Activated T-cell treated with anti-CD3 and anti-CD28 coated beads, Interleukin-2, amount 50 U/mL, for 24 hours (primary cell): Measurements from ENCODE around the gene PDPN.
"Not testable (repeated sequence)": the region's sequence is repeated elsewhere in the genome, so short reads cannot be mapped to it uniquely, and the experiment has no call there.

ENCODE experiments used
- DNase-seq: peaks from one replicate; pipeline ENCODE4 v3.0.0-alpha.2; 2020
- H3K27ac Mint-ChIP-seq: 2 replicates; pipeline ENCODE4 v1.8.0; 2020; ENCODE audit warnings: mild to moderate bottlenecking, mixed read lengths
- H3K27me3 Mint-ChIP-seq: 2 replicates; pipeline ENCODE4 v1.8.0; 2020; ENCODE audit warnings: mixed read lengths
- H3K36me3 Mint-ChIP-seq: 2 replicates; pipeline ENCODE4 v1.8.0; 2020; ENCODE audit warnings: low read depth, mixed read lengths
- H3K4me1 Mint-ChIP-seq: 2 replicates; pipeline ENCODE4 v1.8.0; 2020; ENCODE audit warnings: low read depth, mixed read lengths
- H3K4me3 Mint-ChIP-seq: 2 replicates; pipeline ENCODE4 v1.8.0; 2020; ENCODE audit warnings: mild to moderate bottlenecking, moderate library complexity, mixed read lengths
- H3K9me3 Mint-ChIP-seq: 2 replicates; pipeline ENCODE4 v1.8.0; 2020; ENCODE audit warnings: mixed read lengths

Gene PDPN

GRCh38 chr1:13556224-13556764 lies 27.3 kb upstream of the PDPN start:
- Mint-ChIP-seq H3K27ac (no peak overlapping the region), H3K4me3 (no peak overlapping the region), H3K4me1 (no peaks in the 10 kb centered on the region), H3K36me3 (no peaks in the 10 kb centered on the region), H3K27me3 (peaks cover 4% of the 10 kb centered on the region), H3K9me3 (no peaks in the 10 kb centered on the region)
- no peak for DNase-seq

DNA sequence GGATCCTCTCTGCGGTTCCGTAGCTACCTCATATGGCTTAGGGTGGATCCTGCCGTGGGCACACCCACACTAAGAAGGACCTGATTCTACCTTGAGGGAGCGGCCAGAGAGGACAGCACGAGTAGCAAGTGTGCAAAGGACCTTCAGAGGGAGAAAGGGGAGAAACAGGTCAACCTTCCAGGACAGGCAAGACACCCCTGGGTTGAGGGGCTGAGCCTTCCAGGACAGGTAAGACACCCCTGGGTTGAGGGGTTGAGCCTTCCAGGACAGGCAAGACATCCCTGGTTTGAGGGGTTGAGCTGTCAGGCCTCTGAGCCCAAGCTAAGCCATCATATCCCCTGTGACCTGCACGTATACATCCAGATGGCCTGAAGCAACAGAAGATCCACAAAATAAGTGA lies 23.1 kb upstream of the PDPN start:
- Mint-ChIP-seq H3K4me3 (no peak overlapping the region), H3K27ac (no peak overlapping the region), H3K4me1 (no peaks in the 10 kb centered on the region), H3K27me3 (peaks cover 4% of the 10 kb centered on the region), H3K36me3 (no peaks in the 10 kb centered on the region), H3K9me3 (no peaks in the 10 kb centered on the region)
- DNase-seq = no peak

- H3K27me3 Mint-ChIP-seq, H3K27ac Mint-ChIP-seq, H3K4me1 Mint-ChIP-seq: not testable (repeated sequence)
Measured at GRCh38 chr1:13562981-13563380, 20.7 kb upstream of the PDPN start.

GRCh38 chr1:13564073-13564472 lies 19.6 kb upstream of the PDPN start:
- Mint-ChIP-seq H3K27ac (no peak overlapping the region), H3K9me3 (no peaks in the 10 kb centered on the region), H3K4me1 (no peaks in the 10 kb centered on the region), H3K36me3 (no peaks in the 10 kb centered on the region), H3K27me3 (no peaks in the 10 kb centered on the region), H3K4me3 (no peak overlapping the region)
- no peak for DNase-seq

More at GRCh38 chr1:13562981-13563380, 20.7 kb upstream of the PDPN start:
- not testable (repeated sequence) for H3K9me3 Mint-ChIP-seq, H3K4me3 Mint-ChIP-seq, DNase-seq, H3K36me3 Mint-ChIP-seq

- H3K27me3 Mint-ChIP-seq = peaks cover 20% of the 10 kb centered on the region
- H3K4me3 Mint-ChIP-seq, H3K36me3 Mint-ChIP-seq, DNase-seq, H3K9me3 Mint-ChIP-seq, H3K4me1 Mint-ChIP-seq, H3K27ac Mint-ChIP-seq: not testable (repeated sequence)
Measured at GRCh38 chr1:13570435-13570834, 13.2 kb upstream of the PDPN start.

- Mint-ChIP-seq H3K36me3 (no peaks in the 10 kb centered on the region), H3K27me3 (peaks cover 23% of the 10 kb centered on the region), H3K27ac (no peak overlapping the region), H3K4me1 (no peaks in the 10 kb centered on the region), H3K4me3 (no peak overlapping the region), H3K9me3 (no peaks in the 10 kb centered on the region)
- no peak for DNase-seq
Measured at GRCh38 chr1:13570924-13571323, 12.7 kb upstream of the PDPN start.

DNA sequence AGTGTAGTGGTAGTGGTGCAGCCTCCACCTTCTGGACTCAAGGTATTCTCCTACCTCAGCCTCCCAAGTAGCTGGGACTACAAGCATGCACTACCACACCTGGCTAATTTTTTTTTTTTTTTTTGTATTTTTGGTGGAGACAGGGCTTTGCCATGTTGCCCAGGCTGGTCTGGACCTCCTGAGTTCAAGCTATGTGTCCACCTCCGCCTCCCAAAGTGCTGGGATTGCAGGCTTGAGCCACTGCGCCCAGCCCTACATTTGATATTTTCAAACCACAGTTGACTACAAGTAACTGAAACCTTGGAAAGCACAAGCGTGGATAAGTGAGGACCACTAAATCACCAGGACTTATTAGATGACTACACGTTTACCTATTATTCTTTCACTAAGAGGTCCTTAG lies 10.0 kb upstream of the PDPN start:
- Mint-ChIP-seq H3K27me3 (peaks cover 40% of the 10 kb centered on the region), H3K36me3 (no peaks in the 10 kb centered on the region), H3K27ac (no peak overlapping the region), H3K4me3 (no peak overlapping the region), H3K4me1 (no peaks in the 10 kb centered on the region), H3K9me3 (no peaks in the 10 kb centered on the region)
- DNase-seq = no peak

GRCh38 chr1:13576926-13577325 lies 6.7 kb upstream of the PDPN start:
- Mint-ChIP-seq H3K27me3 (peaks cover 49% of the 10 kb centered on the region), H3K4me1 (no peaks in the 10 kb centered on the region), H3K27ac (no peak overlapping the region), H3K36me3 (no peaks in the 10 kb centered on the region), H3K4me3 (no peak overlapping the region), H3K9me3 (no peaks in the 10 kb centered on the region)
- no peak for DNase-seq

GRCh38 chr1:13577846-13578245 lies 5.8 kb upstream of the PDPN start:
- no peaks in the 10 kb centered on the region for H3K9me3 Mint-ChIP-seq
- H3K27me3 Mint-ChIP-seq = peaks cover 58% of the 10 kb centered on the region
- H3K4me3 Mint-ChIP-seq = no peak overlapping the region
- DNase-seq = no peak
- no peak overlapping the region for H3K27ac Mint-ChIP-seq
- no peaks in the 10 kb centered on the region for H3K4me1 Mint-ChIP-seq
- H3K36me3 Mint-ChIP-seq = no peaks in the 10 kb centered on the region

DNA sequence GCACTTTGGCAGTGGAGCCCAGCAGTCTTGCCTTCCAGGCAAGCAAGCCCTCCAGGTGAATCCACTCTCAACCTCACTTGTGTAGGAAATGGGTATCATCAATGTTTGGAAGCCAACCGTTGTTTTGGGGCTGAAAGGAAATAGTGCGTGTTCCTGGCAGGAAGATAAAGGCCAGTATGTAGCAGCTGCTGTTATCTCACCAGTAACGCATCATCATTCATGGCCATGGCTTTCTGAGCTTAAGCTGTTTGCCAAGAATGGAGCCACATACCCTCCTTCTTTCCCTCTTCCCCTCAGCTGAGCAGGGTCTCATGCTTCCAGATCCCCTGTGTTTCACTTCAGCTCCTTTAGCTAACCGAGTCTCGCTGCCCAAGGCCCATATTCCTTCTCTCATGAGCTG lies 2.2 kb upstream of the PDPN start:
- H3K36me3 Mint-ChIP-seq = no peaks in the 10 kb centered on the region
- no peak for DNase-seq
- peaks cover 83% of the 10 kb centered on the region for H3K27me3 Mint-ChIP-seq
- no peak overlapping the region for H3K27ac Mint-ChIP-seq
- no peaks in the 10 kb centered on the region for H3K4me1 Mint-ChIP-seq
- H3K4me3 Mint-ChIP-seq = no peak overlapping the region
- no peaks in the 10 kb centered on the region for H3K9me3 Mint-ChIP-seq

DNA sequence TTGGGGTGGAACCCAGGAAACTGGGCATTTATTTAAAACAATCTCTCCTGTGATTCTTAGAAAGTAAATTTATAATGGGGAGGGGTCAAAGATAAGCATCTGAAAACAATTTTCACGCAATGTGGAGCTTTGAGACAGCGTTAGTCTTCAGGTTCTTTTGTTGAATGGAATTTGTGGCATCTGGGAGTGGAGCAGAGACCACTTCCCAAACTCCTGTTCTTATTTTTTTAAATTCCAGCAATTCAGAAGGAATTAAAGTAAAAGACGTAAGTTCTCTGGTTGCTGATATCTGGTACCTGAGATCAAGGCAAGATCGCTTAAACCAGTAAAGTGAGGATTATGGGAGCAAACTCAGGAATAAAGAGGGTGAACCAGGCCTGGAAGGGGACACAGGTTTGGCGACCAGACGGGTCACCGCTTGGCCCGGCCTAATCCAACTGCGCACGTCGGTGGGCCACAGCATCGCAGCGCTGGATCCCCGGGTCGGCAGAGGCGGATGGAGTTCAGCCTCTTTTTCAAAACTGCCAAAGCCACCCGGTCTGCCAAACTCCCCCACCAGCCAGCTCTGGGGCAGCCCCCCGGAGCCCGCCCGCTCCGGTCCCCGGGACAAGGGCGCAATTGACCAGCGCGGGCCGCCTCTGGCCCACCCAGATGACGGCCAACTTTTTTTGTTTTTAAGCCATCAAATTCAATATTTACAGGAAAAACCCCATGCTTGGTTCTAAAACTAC lies 754 bp upstream of the PDPN start:
- peaks cover 84% of the 10 kb centered on the region for H3K27me3 Mint-ChIP-seq
- no peak for DNase-seq
- no peaks in the 10 kb centered on the region for H3K36me3 Mint-ChIP-seq
- H3K27ac Mint-ChIP-seq = no peak overlapping the region
- no peaks in the 10 kb centered on the region for H3K4me1 Mint-ChIP-seq
- H3K9me3 Mint-ChIP-seq = no peaks in the 10 kb centered on the region
- no peak overlapping the region for H3K4me3 Mint-ChIP-seq

DNA sequence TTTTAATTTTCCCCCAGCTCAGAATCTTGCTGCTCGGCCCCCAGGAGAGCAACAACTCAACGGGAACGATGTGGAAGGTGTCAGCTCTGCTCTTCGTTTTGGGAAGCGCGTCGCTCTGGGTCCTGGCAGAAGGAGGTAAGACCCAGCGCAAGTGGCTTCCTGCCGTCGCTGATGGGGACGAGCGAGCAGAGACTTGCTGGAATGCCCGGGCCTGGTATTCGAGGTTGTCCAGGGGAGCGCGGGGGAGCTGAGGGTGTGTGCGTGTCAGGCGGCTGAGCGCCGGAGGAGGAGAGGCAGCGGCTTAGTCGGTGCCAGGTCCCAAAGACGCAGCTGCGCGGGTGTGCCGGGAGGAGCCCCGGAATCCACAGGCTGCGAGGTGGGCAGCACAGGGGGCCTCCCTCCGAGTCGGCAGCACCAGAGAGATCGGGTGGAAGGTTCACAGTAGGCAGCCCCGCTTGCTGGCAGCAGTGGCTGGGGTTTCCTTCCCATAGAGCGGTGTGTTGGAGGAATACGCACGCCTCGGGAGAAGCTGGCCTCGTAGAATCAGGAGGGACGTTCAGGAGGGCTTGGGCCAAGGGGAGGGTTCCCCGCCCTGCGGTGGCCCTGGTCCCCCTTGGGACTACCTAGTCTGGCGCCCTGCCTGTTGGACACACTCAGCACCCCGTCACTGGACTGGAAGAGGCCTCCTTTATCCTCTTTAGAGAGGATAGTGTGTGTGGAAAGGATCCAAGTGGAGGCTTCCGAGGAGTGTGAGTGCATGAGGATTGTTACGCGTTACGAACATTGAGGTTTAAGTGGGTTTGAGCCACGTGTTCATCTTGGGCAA lies 547 bp downstream of the PDPN start:
- Mint-ChIP-seq H3K4me1 (no peaks in the 10 kb centered on the region), H3K27ac (no peak overlapping the region), H3K36me3 (no peaks in the 10 kb centered on the region), H3K4me3 (no peak overlapping the region), H3K27me3 (peaks cover 82% of the 10 kb centered on the region), H3K9me3 (no peaks in the 10 kb centered on the region)
- DNase-seq = no peak

DNA sequence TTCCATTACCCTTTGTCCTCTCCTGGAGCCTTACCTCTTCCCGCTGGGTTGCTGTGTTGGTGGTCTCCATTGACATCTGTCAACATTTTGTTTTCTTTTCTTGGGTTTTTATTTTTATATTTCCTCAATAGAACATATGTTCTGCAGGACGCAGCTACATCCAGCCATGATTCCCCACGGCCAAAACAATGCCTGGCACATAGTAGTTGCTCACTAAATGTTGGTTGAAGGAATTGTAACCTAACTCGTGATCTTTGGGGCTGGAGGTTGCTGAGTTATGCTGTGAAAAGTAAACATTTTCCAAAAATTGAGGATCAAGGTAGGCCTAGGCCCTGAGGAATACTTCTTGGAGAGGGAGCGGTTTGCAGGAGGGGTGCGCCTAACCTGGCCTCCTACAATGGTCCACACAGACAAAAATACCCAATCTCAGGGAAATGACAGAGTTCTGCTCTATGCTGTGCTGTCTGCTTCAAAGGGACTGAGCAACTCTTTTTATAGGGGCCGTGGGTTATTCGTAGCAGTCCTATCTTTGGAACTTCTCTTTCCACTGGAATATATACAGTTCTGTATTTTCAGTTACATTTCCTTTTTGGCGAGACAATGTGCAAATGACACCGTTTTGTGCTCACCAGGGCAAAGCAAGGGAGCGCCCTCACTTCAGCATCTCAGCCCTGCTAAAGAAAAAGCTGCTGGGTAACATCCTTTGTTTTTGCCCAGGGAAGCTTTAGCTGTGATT lies 1.4 kb downstream of the PDPN start:
- no peak for DNase-seq
- no peaks in the 10 kb centered on the region for H3K4me1 Mint-ChIP-seq
- no peak overlapping the region for H3K4me3 Mint-ChIP-seq
- no peak overlapping the region for H3K27ac Mint-ChIP-seq
- H3K36me3 Mint-ChIP-seq = no peaks in the 10 kb centered on the region
- H3K27me3 Mint-ChIP-seq = peaks cover 83% of the 10 kb centered on the region
- no peaks in the 10 kb centered on the region for H3K9me3 Mint-ChIP-seq

- no peaks in the 10 kb centered on the region for H3K9me3 Mint-ChIP-seq
- H3K36me3 Mint-ChIP-seq = no peaks in the 10 kb centered on the region
- no peak for DNase-seq
- peaks cover 86% of the 10 kb centered on the region for H3K27me3 Mint-ChIP-seq
- H3K27ac Mint-ChIP-seq = no peak overlapping the region
- H3K4me3 Mint-ChIP-seq = no peak overlapping the region
- H3K4me1 Mint-ChIP-seq = no peaks in the 10 kb centered on the region
Measured at GRCh38 chr1:13585612-13585991, 2.0 kb downstream of the PDPN start.
